Gastrocnemius medialis (tissue), 4 donors: ENCODE data around the gene GIPC3.

Experiments
- CTCF ChIP-seq, 5 experiments: fragments of 450-650 bp in 3 of 5; fragments of 200-600 bp in 2 of 5; sonication (generic) in 2 of 5; IDR thresholded peaks in 4 of 5; conservative IDR thresholded peaks in 1 of 5; 1 replicate in 4 of 5; 2 replicates in 1 of 5; pipeline ENCODE4 v1.5.1; 2016 to 2019; ENCODE audit warnings: antibody characterized with exemption in 5 of 5, mild to moderate bottlenecking in 3 of 5, moderate library complexity in 3 of 5
- POLR2A ChIP-seq, 2 donors: fragments of 450-650 bp; IDR thresholded peaks; one replicate each; pipeline ENCODE4 v1.6.1; 2017; ENCODE audit warnings: antibody characterized with exemption in 2 of 2, mild to moderate bottlenecking in 2 of 2, moderate library complexity in 2 of 2

GRCh38 chr19:3621689-3622088 lies 36.4 kb downstream of the GIPC3 start:
- no peak for TF ChIP-seq CTCF (IDR thresholded peaks at IDR 0.05 in 4 of 5, conservative IDR thresholded peaks at IDR 0.05 in 1 of 5)
- TF ChIP-seq POLR2A (IDR thresholded peaks at IDR 0.05), result no peak
